CD4-positive, CD25-positive, alpha-beta regulatory T cell (primary cell): Measurements from ENCODE around the gene METTL25. TPM values are rescaled to one million over a fixed set of nuclear protein-coding genes. Genes with fewer than 3 reads are reported as not detected.
A peak's percentile ranks its signal among the peaks of the same experiment; 100 is the strongest.
"Not testable (repeated sequence)": the region's sequence is repeated elsewhere in the genome, so short reads cannot be mapped to it uniquely, and the experiment has no call there.

Experiments
- ATAC-seq, 2 donors: fragments of 150-1000 bp; cut with Tn5 transposase; one replicate each; pipeline ENCODE4 v1.10.0; 2021; ENCODE audit warnings: low read depth in 2 of 2, moderate number of reproducible peaks in 2 of 2, moderate library complexity in 1 of 2
- DNase-seq, 3 donors: peaks; one replicate each; pipeline versions ENCODE4 v3.0.0 to v3.0.0-alpha.2; 2012 to 2022; ENCODE audit warnings: mixed read lengths in 1 of 3
- H3K27ac ChIP-seq: one replicate; pipeline ENCODE4 v1.7.0; 2013; ENCODE audit warnings: mild to moderate bottlenecking, low read length; ENCODE audit not compliant: insufficient read depth, poor library complexity, severe bottlenecking
- H3K27me3 ChIP-seq: one replicate; pipeline ENCODE4 v1.7.0; 2013; ENCODE audit warnings: low read length; ENCODE audit not compliant: control insufficient read depth, insufficient read depth
- H3K36me3 ChIP-seq: one replicate; pipeline ENCODE4 v1.7.0; 2013; ENCODE audit warnings: mild to moderate bottlenecking, low read length, moderate library complexity; ENCODE audit not compliant: control insufficient read depth, insufficient read depth
- H3K4me1 ChIP-seq: 2 replicates; pipeline ENCODE4 v1.7.0; 2013; ENCODE audit warnings: mild to moderate bottlenecking, low read length; ENCODE audit not compliant: insufficient read depth, control insufficient read depth, poor library complexity, severe bottlenecking
- H3K4me3 ChIP-seq: one replicate; pipeline ENCODE4 v1.7.0; 2013; ENCODE audit warnings: low read depth, mild to moderate bottlenecking, low read length, moderate library complexity
- H3K9me3 ChIP-seq, 2 experiments: 1 replicate in 1 of 2; 2 replicates in 1 of 2; pipeline ENCODE4 v1.7.0; 2013; ENCODE audit warnings: low read length in 2 of 2, mild to moderate bottlenecking in 1 of 2, moderate library complexity in 1 of 2; ENCODE audit not compliant: control insufficient read depth in 2 of 2
- H3K27ac Mint-ChIP-seq, 3 donors: one replicate each; pipeline ENCODE4 v1.8.0; 2020 to 2022; ENCODE audit warnings: mild to moderate bottlenecking in 3 of 3, mixed read lengths in 3 of 3, moderate library complexity in 2 of 3
- H3K27me3 Mint-ChIP-seq: one replicate; pipeline ENCODE4 v1.8.0; 2022; ENCODE audit warnings: mild to moderate bottlenecking, mixed read lengths
- H3K36me3 Mint-ChIP-seq: one replicate; pipeline ENCODE4 v1.8.0; 2020; ENCODE audit warnings: mixed read lengths
- H3K4me1 Mint-ChIP-seq, 4 donors: one replicate each; pipeline ENCODE4 v1.8.0; 2020 to 2022; ENCODE audit warnings: mixed read lengths in 4 of 4, mild to moderate bottlenecking in 1 of 4
- H3K4me3 Mint-ChIP-seq, 4 donors: one replicate each; pipeline ENCODE4 v1.8.0; 2020 to 2022; ENCODE audit warnings: mild to moderate bottlenecking in 4 of 4, mixed read lengths in 4 of 4, moderate library complexity in 3 of 4
- H3K9me3 Mint-ChIP-seq, 7 donors: one replicate each; pipeline ENCODE4 v1.8.0; 2020 to 2022; ENCODE audit warnings: mixed read lengths in 7 of 7, mild to moderate bottlenecking in 3 of 7, moderate library complexity in 2 of 7
- polyA plus RNA-seq, 4 donors: library from polyadenylated mRNA; unstranded; fragments of 300-500 nt; fragmentation: Illumina TruSeq; gene quantifications; one replicate each; pipeline ENCODE4 v1.2.3, GENCODE V29; 2021
- total RNA-seq: library from RNA; stranded (reverse); gene quantifications from one replicate; pipeline ENCODE4 v1.2.3, GENCODE V29; 2022

METTL25 gene
- total and polyA plus RNA-seq, 5 donors from 2014 or later, result 12.6 to 16.1 (median 13.6) TPM

DNA sequence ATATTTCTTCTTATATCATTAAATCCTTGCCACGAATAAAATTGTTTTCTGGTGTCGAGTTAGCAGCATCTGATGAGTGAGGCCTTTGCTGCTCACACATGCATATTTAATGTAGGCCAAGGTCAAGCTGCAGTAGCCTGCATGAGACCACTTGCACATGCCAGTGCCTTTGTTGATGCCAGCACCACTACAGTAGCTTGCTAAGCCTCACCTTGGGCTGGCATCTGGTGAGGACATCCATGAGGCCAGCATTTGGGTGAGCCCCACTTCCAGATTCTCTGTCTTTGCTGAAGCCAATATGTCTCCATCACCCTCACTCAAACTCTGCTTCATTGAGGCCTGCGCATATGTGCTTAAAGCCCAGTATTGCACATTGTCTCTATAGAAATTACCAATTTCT lies 8.2 kb upstream of the METTL25 start:
- Histone ChIP-seq H3K4me3 (no peak overlapping the region), H3K4me1 (no peaks in the 10 kb centered on the region), H3K27me3 (no peaks in the 10 kb centered on the region), H3K9me3 (no peaks in the 10 kb centered on the region), H3K27ac (no peak overlapping the region), H3K36me3 (peaks cover 50% of the 10 kb centered on the region)
- Mint-ChIP-seq H3K9me3 (no peaks in the 10 kb centered on the region), H3K4me1 (peaks cover 2 to 11% (median 5%) of the 10 kb centered on the region in 4 donors), H3K27ac (no peak overlapping the region), H3K36me3 (peaks cover 21% of the 10 kb centered on the region), H3K4me3 (no peak overlapping the region), H3K27me3 (no peaks in the 10 kb centered on the region)
- DNase-seq, result no peak
- ATAC-seq, result no peak

DNA sequence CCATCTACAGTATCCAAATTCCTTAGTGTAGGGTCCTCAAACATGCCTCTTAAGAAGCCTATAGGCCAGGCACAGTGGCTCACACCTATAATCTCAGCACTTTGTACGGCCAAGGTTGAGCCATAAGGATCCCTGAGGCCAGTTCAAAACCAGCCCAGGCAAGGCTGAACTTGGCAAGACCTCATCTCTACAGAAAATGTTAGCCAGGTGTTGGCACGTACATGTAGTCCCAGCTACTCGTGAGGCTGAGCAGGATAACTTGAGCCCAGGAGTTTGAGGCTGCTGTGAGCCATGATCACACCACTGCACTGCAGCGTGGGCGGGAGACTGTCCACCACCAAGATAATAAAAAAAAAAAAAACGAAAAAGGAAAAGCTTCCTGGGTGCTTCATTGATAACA lies 6.9 kb upstream of the METTL25 start:
- Histone ChIP-seq H3K4me3 (no peak overlapping the region), H3K36me3 (peaks cover 50% of the 10 kb centered on the region), H3K4me1 (peaks cover 11% of the 10 kb centered on the region), H3K27me3 (no peaks in the 10 kb centered on the region), H3K9me3 (no peaks in the 10 kb centered on the region), H3K27ac (no peak overlapping the region)
- Mint-ChIP-seq H3K27ac (no peak overlapping the region), H3K4me1 (peaks cover 5 to 23% (median 16%) of the 10 kb centered on the region in 4 donors), H3K4me3 (no peak overlapping the region), H3K9me3 (no peaks in the 10 kb centered on the region), H3K27me3 (no peaks in the 10 kb centered on the region), H3K36me3 (peaks cover 31% of the 10 kb centered on the region)
- DNase-seq (no peak), ATAC-seq (no peak)

DNA sequence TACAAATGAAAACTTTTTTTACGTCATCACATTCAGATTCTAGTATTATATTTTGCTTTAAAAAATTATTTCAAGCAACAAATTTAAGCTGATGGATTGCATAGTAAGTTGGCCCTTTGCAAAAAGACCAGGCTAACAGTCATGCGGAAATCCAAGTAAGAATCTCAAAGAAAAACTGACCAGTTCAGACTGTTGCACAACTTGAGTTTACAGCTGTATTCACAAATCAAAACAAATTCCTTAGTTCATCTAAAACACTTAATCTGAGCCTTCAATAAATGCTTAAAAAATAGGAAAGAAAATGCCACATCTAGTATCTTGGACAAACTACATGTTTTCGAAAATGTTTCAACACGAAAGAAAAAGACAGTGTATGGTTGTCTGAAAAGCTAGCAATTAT lies 989 bp upstream of the METTL25 start:
- ATAC-seq, result no peak
- no peaks in the 10 kb centered on the region for H3K9me3 Mint-ChIP-seq
- Histone ChIP-seq H3K4me3 (peak overlapping the region; percentile 97), H3K27ac (peak overlapping the region; percentile 94), H3K27me3 (no peaks in the 10 kb centered on the region), H3K9me3 (no peaks in the 10 kb centered on the region), H3K4me1 (peaks cover 36% of the 10 kb centered on the region), H3K36me3 (peaks cover 28% of the 10 kb centered on the region)
- peaks cover 7% of the 10 kb centered on the region for H3K27me3 Mint-ChIP-seq
- H3K36me3 Mint-ChIP-seq, result peaks cover 30% of the 10 kb centered on the region
- H3K4me1 Mint-ChIP-seq, result peaks cover 26 to 62% (median 41%) of the 10 kb centered on the region in 4 donors
- DNase-seq, result no peak
- H3K27ac Mint-ChIP-seq, result peak overlapping the region; percentile 99 to 100 (median 99)
- H3K4me3 Mint-ChIP-seq, result peak overlapping the region; percentile 97 to 99 (median 98)

DNA sequence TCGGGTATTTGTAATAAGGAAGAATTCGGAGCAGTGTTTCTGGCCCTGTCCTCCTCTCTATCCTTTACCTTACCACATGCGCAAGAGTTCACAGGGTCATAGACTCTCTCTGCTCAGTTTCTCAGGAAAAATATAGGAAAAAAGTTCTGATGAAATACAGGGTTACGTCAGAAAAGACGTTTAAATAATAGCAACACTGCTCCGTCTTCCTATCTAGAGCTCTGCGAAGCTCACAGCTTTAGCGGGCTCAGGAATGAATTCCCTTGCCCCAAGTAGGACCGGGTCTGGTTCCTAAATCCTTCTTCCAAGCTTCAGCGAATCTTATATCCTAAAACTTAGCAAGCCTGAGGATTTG lies 507 bp upstream of the METTL25 start:
- peak overlapping the region; percentile 97 to 99 (median 98) for H3K4me3 Mint-ChIP-seq
- no peaks in the 10 kb centered on the region for H3K9me3 Mint-ChIP-seq
- H3K9me3 ChIP-seq, result no peaks in the 10 kb centered on the region
- peaks cover 7% of the 10 kb centered on the region for H3K27me3 Mint-ChIP-seq
- H3K36me3 ChIP-seq, result peaks cover 23% of the 10 kb centered on the region
- peaks cover 26 to 67% (median 46%) of the 10 kb centered on the region in 4 donors for H3K4me1 Mint-ChIP-seq
- H3K27me3 ChIP-seq, result no peaks in the 10 kb centered on the region
- no peak for ATAC-seq
- H3K36me3 Mint-ChIP-seq, result peaks cover 35% of the 10 kb centered on the region
- H3K4me3 ChIP-seq, result peak overlapping the region; percentile 97
- peak overlapping the region; percentile 99 to 100 (median 99) for H3K27ac Mint-ChIP-seq
- DNase-seq, result no peak
- peak overlapping the region; percentile 94 for H3K27ac ChIP-seq
- H3K4me1 ChIP-seq, result peaks cover 36% of the 10 kb centered on the region

DNA sequence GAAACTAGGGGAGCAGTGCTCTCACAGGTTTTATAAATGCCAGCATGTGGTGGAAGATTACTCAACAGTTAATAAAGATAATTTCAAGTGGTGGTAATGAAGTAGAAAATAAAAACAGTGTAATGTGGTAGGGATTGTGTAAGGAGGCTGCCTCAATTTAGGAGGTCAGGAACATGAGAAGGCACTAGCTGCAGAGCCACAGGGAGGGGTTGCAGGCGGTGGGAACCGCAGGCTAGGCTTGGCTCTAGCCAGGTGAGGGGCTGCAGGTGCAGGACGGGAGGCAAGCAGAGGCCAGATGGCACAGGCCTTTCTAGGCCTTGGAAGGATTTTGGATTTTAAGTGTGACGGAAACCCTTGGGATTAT lies 768 bp downstream of the METTL25 start:
- H3K9me3 Mint-ChIP-seq, result no peaks in the 10 kb centered on the region
- peaks cover 32% of the 10 kb centered on the region for H3K36me3 Mint-ChIP-seq
- Histone ChIP-seq H3K9me3 (no peaks in the 10 kb centered on the region), H3K36me3 (peaks cover 11% of the 10 kb centered on the region), H3K4me3 (peak overlapping the region; percentile 84), H3K27ac (peak overlapping the region; percentile 94), H3K4me1 (peaks cover 36% of the 10 kb centered on the region), H3K27me3 (no peaks in the 10 kb centered on the region)
- ATAC-seq (no peak), DNase-seq (no peak)
- peaks cover 7% of the 10 kb centered on the region for H3K27me3 Mint-ChIP-seq
- peaks cover 31 to 73% (median 51%) of the 10 kb centered on the region in 4 donors for H3K4me1 Mint-ChIP-seq
- peak overlapping the region; percentile 97 to 99 (median 98) for H3K4me3 Mint-ChIP-seq
- peak overlapping the region; percentile 99 to 100 (median 99) for H3K27ac Mint-ChIP-seq

DNA sequence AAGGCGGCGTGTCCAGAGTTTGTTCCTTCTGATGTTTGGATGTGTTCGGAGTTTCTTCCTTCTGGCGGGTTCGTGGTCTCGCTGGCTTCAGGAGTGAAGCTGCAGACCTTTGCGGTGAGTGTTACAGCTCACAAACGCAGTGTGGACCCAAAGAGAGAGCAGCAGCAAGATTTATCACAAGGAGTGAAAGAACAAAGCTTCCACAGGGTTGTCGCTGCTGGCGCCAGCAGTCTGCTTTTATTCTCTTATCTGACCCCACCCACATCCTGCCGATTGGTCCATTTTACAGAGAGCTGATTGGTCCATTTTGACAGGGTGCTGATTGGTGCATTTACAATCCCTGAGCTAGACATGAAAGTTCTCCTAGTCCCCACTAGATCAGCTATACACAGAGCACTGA lies 2.5 kb downstream of the METTL25 start:
- ATAC-seq, result not testable (repeated sequence)
- H3K4me1 Mint-ChIP-seq, result peaks cover 31 to 62% (median 43%) of the 10 kb centered on the region in 4 donors

DNA sequence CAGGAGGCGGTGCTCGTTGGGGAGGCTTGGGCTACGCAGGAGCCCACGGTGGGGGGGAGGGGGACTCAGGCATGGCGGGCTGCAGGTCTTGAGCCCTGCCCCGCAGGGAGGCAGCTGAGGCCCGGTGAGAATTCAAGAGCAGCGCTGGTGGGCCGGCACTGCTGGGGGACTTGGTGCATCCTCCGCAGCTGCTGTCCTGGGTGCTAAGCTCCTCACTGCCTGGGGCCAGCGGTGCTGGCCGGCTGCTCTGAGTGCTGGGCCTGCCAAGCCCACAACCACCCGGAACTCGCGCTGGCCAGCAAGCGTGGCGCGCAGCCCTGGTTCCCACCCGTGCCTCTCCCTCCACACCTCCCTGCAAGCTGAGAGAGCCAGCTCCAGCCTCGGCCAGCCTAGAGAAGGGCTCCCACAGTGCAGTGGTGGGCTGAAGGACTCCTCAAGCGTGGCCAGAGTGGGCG lies 3.2 kb downstream of the METTL25 start:
- Histone ChIP-seq H3K4me3 (no peak overlapping the region), H3K36me3 (no peaks in the 10 kb centered on the region), H3K27me3 (no peaks in the 10 kb centered on the region), H3K9me3 (no peaks in the 10 kb centered on the region), H3K27ac (no peak overlapping the region), H3K4me1 (peaks cover 24% of the 10 kb centered on the region)
- H3K27ac Mint-ChIP-seq, result no peak overlapping the region
- peaks cover 35 to 56% (median 38%) of the 10 kb centered on the region in 4 donors for H3K4me1 Mint-ChIP-seq
- H3K4me3 Mint-ChIP-seq, result no peak overlapping the region
- DNase-seq, result no peak
- no peak for ATAC-seq
- peaks cover 22% of the 10 kb centered on the region for H3K36me3 Mint-ChIP-seq
- H3K9me3 Mint-ChIP-seq, result no peaks in the 10 kb centered on the region
- peaks cover 7% of the 10 kb centered on the region for H3K27me3 Mint-ChIP-seq

More for the DNA sequence above, 2.5 kb downstream of the METTL25 start:
- not testable (repeated sequence) for H3K9me3 ChIP-seq, H3K36me3 ChIP-seq, H3K4me3 ChIP-seq, H3K27ac ChIP-seq, H3K27me3 Mint-ChIP-seq, H3K9me3 Mint-ChIP-seq, H3K27me3 ChIP-seq, DNase-seq
- Mint-ChIP-seq H3K4me3 (peak overlapping the region in 3 of 4 donors; percentile 36 to 98 (median 64)), H3K36me3 (peaks cover 25% of the 10 kb centered on the region), H3K27ac (peak overlapping the region in 1 of 3 donors; percentile 10)
- peaks cover 30% of the 10 kb centered on the region for H3K4me1 ChIP-seq

DNA sequence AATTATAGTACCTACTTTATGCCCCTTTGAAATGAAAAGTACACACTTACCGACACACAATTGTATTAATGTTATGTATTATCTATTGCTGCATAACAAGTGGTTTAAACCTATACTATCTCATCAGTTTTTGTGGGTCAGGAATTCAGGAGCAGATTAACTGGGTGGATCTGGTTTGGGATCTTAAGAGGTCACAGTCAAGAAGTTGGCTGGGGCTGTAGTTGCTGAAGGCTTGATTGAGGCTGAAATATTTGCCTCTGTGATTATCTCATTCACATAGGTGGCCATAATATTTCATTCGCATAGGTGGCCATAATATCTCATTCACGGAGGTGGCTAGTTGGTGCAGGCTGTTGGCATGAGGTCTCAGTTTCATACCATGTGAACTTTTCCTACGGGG lies 5.7 kb downstream of the METTL25 start:
- Histone ChIP-seq H3K27ac (no peak overlapping the region), H3K4me3 (no peak overlapping the region), H3K4me1 (peaks cover 10% of the 10 kb centered on the region), H3K27me3 (no peaks in the 10 kb centered on the region), H3K9me3 (no peaks in the 10 kb centered on the region), H3K36me3 (no peaks in the 10 kb centered on the region)
- Mint-ChIP-seq H3K36me3 (peaks cover 19% of the 10 kb centered on the region), H3K4me1 (peaks cover 28 to 38% (median 37%) of the 10 kb centered on the region in 4 donors), H3K4me3 (no peak overlapping the region), H3K27me3 (no peaks in the 10 kb centered on the region), H3K27ac (no peak overlapping the region), H3K9me3 (no peaks in the 10 kb centered on the region)
- no peak for ATAC-seq
- no peak for DNase-seq
